ENCODE data around the gene MICALL1.
"Not testable (repeated sequence)": the region's sequence is repeated elsewhere in the genome, so short reads cannot be mapped to it uniquely, and the experiment has no call there.

The MICALL1 gene

DNA sequence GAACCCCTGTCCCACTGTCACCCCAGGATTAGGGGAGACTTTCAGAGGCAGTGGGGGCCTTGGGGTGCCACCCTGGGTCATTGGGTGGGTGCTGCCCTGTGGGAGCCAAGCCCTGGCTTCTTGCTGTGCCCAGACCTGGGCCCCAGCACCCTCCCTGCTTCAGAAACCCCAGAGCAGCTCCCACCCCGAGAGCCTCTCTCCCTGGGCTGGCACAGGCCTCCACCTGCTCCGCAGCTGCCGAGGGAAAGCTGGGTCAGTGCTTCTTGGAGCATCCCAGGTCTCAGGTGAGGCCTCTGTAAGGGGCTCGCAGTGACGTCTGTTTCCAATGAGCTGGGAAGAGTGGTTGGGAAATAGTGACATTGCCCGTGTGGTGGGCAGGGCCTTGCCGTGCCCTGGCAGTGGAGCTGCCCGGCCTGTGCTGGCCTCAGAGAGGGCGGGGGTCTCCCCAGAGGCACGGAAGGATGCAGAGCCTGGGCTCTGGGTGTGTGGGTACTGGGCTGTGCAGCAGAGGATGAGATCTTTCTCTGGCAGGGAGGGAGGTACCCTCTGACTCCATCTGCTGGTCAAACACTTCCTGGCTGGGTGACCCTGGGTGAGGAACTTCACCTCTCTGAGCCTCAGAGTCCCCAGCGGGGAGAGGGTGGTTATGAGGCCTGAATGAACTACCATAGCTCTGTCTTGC, 24.3 kb downstream of the MICALL1 start:
- peak; percentile 39 for DNase-seq (ENCODE audit: low spot score)

DNA sequence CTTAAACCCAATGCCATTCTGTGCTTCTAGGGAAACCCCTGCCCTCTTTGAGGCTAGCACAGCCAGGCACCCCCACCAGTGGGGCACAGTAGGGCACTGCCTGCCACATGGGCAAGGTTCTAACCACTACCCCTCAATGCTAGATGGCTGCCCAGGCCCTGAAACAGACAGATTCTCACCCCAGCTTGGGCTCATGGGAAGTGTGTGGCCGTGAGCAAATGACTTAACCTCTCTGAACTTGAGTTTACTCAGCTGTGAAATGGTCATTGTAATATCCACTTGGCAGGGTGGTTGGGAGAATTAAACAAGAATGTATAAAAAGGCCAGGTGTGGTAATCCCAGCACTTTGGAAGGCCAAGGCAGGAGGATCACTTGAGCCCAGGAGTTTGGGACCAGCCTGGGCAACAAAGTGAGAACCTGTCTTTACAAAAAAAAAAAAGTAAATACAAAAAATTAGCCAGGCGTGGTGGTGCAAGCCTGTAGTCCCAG, 24.9 kb downstream of the MICALL1 start:
- DNase-seq (ENCODE audit: low spot score) = no peak

DNA sequence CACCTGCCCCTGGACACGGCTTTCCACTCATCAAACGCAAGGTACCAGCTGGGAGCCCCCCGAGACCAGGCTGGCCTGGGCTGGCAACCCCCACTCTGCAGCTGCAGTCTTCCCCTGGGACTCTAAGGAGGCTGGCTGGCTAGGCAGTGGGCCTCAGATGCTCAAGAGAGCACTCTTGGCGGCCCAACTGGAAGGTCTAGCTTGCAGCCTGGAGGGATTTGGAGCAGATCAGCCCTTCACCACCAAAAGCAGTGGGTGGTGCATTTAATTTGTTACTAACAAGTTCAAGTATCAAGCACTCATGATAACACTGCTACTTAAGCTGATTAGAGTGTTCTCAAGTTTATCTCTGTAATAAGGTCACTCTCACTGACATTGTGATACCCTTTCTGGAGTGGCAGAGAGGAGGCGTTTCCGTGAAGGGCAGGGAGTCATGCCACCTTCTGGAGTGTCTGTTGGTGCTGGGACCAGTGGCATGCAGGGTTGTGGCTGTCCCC, 25.8 kb downstream of the MICALL1 start:
- DNase-seq (ENCODE audit: low spot score) = no peak

DNA sequence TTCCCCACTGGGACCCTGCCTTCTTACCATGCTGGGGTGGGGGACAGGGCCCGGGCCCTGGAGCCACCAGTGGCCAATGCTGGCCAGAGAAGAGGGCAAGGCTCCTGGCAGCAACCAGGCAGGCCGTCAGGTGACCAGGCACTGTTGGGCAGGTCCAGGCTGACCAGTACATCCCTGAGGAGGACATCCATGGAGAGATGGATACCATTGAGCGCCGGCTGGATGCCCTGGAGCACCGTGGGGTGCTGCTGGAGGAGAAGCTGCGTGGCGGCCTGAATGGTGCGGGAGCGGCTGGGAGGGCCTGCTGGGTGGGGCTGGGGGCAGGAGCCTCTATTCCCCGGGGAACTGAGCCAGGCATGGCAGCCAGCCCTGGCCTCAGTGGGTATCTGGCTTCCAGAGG, 26.3 kb downstream of the MICALL1 start:
- no peak for DNase-seq (ENCODE audit: low spot score)

DNA sequence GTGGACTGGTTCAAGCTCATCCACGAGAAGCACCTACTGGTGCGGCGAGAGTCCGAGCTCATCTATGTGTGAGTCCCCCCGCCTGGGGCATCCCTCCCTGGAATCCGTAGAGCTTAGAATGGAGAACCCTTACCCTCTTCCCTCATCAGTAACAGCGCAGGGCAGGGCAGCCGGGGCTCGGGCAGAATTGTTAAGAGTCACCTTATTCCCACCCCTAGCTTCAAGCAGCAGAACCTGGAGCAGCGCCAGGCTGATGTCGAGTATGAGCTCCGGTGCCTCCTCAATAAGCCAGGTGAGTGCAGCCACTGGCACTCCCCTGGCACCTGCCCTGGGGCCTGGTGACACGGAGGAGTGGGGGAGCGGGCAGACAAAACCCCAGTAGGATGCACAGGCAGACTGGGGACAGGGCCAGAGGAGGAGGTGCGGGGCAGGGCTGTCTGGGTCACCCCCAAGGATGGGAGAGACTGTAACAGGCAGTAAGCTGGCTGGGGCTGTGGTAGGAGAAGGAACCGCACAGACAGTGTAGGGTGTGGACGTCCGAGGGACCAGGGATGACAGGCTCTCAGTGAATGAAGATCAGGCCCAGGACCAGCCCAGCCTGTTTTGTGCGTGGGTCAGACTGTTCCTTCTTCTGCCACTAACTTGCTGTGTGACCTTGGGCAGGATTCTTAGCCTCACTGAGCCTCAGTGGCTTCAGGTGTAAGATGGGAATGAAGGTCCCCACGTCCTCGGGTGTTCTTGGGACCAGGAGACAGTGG, 26.9 kb downstream of the MICALL1 start:
- DNase-seq (ENCODE audit: low spot score) = peak; percentile 26

DNA sequence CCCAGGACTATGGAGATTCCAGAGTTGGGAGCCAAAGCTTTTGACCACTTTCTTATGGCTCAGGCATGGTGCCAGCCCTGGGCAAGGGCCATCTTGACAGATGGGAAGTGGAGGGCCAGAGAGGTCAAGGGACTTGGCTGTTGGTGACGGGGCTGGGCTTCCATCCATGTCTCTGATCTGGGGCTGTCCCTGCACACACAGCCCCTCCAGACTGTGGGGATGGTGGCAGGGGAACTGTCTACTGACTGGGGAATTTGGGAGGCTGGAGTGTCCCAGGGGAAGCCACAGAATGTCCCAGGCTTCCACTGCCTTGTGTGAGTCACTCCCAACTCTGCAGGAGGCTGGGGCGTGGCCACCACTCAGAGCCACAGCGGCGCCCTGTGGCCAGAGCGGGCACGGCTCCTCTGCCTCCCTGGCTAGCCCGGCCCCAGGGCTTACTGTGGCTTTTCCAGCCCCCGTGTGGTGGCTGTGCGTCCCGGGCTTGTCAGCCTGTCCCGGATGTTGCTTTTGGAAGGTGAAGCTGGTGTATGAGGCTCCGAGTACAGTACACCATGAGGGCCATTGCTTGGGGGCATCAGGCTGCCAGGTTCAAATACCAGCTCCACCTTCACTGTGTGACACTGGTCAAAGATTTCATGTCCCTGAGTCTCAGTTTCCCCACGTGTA, 27.7 kb downstream of the MICALL1 start:
- peak; percentile 83 for DNase-seq (ENCODE audit: low spot score)

DNA sequence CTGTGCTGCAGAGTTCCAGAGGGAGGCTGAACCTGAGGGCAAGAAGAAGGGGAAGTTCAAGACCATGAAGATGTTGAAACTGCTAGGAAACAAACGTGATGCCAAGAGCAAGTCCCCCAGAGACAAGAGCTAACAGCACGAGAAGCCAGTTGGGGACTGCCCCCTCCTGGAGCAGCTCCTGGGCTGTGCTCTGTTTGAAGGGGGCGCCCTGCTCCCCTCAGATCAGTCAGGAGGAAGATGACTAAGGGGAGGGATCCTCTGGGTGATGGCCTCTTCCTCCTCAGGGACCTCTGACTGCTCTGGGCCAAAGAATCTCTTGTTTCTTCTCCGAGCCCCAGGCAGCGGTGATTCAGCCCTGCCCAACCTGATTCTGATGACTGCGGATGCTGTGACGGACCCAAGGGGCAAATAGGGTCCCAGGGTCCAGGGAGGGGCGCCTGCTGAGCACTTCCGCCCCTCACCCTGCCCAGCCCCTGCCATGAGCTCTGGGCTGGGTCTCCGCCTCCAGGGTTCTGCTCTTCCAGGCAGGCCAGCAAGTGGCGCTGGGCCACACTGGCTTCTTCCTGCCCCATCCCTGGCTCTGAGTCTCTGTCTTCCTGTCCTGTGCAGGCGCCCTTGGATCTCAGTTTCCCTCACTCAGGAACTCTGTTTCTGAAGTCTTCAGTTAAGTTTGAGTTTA, 34.7 kb downstream of the MICALL1 start:
- no peak for DNase-seq (ENCODE audit: low spot score)

DNA sequence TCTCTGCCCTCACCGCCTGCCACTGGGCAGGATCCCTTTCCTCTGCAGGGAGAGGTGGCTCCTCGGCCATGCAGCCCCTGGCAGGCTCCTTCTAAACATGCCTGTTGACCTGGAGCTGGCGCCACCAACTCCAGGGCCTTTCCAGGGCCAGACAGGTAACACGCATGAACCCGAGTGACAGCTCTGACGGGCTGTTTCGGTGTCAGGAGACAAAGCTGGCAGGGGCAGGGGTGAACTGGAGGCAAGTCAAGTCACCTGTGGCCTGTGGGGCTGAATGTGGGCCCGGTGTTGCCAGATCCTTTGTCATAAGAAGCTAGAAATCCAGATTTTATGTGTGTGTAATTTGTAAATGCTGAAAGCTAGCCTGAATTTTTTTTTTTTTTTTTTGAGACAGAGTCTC, 36.0 kb downstream of the MICALL1 start:
- DNase-seq (ENCODE audit: low spot score) = no peak

DNA sequence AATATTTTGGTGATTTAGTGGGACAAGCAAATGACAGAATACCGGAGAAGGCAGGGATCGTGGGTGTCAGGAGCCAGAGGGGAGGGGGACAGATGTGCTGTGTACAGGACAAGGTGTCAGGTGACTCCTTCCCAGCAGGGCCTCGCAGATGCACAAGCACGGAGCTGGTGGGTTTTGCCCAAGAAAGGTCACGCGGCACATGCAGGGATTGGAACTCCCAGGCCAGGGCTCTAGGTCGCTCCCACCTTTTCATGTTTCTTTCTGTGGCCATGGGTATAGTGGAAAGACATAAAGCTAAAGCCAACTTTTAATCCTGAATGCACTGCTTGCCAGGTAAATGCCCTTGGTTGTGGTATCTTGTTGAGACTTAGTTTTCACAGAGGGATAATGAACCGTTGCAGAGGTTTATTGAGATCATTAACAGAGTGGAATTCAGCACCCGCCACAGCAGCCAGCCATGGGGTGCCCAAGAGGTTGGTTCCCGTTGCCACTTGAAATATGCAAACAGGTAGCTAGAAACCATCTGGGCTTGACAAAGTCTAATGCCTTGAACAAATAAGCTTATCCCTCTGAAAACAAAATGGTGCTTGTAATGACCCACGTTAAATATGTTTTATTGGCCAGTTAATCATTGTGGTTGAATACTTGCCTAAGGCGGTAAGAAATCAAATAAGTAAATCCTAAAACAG, 37.2 kb downstream of the MICALL1 start:
- DNase-seq (ENCODE audit: low spot score) = no peak

DNA sequence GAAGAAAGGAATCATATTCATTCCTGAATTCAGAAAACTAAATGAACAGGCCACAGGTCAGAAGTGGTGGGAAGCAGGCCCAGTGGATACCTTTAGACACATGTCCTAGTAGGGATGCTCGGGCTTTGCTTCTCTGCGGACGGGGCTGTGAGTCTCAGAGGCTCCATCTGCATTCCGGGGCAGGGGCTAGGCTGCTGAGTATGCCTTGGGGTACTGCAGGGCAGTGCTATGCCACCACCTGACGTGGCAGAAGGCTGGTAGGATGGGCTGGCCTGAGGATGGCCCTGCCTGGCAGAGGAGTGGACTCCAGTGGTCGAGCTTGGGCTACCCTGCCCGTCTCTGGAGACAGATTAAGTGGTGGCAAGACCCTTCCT, 37.7 kb downstream of the MICALL1 start:
- DNase-seq (ENCODE audit: low spot score) = no peak

DNA sequence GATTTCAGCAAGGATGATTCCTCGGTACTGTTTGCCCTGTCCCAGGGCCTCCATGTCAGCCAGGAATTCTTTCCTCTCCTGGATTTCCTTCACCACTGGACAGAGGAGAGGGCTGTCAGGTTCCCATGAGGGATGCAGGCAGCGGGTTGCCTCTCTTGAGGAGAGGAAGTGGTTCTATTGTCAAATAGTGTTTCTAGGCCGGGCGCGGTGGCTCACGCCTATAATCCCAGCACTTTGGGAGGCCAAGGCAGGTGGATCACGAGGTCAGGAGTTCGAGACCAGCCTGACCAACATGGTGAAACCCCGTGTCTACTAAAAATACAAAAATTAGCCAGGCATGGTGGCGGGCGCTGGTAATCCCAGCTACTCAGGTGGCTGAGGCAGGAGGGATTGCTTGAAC, 38.3 kb downstream of the MICALL1 start:
- DNase-seq (ENCODE audit: low spot score) = not testable (repeated sequence)

DNA sequence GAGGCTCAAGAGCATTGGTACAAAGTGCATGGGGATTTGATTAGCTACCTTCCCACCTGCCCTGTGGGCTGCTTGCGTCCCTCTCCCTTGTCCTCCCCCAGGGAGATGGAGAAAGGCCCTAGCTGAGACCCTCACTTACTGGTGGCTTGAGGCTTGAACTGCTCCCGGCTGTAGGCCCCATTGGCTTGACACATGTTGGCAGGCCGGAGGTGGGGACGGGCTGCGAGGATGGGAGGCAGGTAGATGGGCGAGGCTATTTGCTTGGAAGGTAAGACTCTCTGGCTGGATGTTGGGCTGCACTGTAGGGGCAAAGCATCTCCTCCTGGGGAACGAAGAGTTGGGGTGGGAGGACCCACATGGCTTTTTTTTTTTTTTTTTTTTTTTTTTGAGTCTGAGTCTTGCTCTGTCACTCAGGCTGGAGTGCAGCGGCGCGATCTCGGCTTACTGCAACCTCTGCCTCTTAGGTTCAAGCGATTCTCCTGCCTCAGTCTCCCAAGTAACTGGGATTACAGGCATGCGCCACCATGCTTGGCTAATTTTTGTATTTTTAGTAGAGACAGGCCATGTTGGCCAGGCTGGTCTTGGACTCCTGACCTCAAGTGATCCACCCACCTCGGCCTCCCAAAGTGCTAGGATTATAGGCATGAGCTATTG, 41.2 kb downstream of the MICALL1 start:
- DNase-seq (ENCODE audit: low spot score) = not testable (repeated sequence)

DNA sequence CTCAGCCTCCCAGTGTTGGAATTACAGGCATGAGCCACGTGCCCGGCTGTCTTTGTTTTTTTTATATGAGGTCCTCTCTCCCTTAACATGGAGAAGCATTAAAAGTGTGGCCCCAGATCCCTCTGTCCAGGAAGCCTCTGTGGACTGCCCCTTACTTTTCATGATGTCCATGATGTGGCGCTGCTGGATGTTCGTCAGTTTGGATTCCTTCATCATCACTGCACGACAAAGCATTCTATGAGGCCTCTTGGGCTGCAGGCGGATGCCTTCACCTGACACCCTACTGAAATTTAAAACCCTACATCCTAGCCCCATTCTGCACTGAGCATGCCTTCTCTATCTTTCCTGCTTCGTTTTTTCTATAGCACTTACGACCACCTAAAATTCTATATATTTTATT, 45.2 kb downstream of the MICALL1 start:
- DNase-seq (ENCODE audit: low spot score) = peak; percentile 42

DNA sequence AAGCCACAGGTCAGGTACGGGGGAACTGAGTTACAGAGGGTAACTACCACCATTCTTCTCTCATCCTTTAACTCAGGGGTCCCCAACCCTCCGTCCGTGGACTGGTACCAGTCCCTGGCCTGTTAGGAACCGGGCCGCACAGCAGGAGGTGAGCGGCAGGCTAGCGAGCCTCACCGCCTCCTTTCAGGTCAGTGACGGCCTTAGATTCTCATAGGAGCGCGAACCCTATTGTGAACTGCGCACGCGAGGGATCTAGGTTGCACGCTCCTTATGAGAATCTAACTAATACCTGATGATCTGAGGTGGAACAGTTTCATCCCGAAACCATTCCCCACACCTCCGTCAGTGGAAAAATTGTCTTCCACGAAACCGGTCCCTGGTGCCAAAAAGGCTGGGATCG, 46.5 kb downstream of the MICALL1 start:
- not testable (repeated sequence) for DNase-seq (ENCODE audit: low spot score)

DNA sequence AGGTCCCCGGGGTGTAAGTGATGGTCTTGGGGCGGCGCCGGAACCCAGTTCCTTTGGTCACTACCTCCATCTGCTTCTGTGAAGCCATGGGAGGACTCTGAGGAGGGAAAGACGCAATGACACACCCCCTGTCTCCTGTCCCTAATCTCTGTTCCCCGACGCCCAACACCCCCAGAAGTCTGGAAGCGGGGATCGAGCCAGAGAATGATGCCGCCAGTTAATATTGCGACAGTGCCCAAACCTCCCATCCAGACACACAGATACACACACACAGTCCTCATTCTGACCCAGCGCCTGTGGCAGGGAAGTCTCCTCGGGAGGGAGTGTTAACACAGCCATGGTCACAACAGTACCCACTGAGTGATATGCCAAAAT, 47.0 kb downstream of the MICALL1 start:
- no peak for DNase-seq (ENCODE audit: low spot score)

DNA sequence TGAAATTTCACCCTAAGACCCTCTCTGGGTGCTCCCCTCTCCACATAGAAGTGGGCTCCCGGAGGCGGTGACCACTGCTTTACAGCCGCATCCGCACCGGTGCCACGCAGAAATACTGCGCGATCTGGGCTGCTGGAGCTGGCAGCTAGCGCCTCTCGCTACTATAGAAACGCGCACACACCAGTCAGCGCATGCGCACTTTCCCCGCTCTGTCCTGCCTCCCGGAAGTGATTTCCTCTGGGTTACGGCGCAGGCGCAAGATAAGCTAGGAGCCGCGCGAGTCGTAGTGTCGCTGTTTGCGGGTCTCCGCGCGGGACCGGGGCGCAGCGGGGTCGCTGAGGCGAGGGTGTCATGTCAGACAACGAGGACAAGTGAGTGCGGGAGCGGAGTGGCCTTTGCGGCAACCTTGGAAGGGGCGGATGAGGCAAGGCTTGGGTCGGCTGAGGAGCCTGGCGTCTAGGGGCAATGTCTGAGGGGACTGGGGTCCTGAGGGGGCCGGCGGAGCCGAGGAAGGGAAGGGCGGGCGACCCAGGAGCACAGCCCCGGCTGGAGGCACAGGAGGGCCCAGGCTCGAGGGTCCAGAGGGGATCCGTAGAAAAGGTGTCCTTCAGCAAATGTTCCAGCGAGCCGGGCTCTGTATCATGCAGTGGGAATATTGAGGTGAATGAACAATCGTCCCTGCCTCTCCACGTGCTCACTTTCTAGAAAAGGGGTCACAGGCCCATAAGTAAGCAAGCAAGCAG, 47.5 kb downstream of the MICALL1 start, which contains the start of the genes C22orf23 and POLR2F:
C22orf23 (minus strand) TSS at position 165 of the 743 bp plus-strand sequence. CDS start 452 bp downstream, outside the sequence.
POLR2F (plus strand) TSS at position 263 of the 743 bp plus-strand sequence; CDS start at position 352, 89 bp downstream.
- DNase-seq (ENCODE audit: low spot score) = peak; percentile 96

DNA sequence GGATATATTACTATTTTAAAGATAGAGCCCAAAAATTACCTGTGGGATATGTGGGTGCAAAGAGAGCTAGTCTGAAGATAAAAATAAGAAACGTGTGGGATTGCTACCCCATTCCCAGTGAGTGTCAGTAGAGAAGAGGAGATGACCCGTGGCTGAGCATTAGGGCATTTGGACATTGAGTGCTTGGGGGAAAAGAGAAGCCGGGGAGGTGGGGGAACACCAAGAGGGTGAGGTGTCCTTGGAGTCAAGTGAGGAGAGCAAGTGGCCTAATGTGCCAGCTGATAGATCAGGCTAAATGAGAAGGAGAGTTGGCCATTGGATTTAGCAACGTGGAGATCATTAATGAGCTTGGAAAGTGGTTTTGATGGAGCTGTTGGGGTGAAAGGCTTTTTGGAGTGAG, 48.6 kb downstream of the MICALL1 start:
- no peak for DNase-seq (ENCODE audit: low spot score)

DNA sequence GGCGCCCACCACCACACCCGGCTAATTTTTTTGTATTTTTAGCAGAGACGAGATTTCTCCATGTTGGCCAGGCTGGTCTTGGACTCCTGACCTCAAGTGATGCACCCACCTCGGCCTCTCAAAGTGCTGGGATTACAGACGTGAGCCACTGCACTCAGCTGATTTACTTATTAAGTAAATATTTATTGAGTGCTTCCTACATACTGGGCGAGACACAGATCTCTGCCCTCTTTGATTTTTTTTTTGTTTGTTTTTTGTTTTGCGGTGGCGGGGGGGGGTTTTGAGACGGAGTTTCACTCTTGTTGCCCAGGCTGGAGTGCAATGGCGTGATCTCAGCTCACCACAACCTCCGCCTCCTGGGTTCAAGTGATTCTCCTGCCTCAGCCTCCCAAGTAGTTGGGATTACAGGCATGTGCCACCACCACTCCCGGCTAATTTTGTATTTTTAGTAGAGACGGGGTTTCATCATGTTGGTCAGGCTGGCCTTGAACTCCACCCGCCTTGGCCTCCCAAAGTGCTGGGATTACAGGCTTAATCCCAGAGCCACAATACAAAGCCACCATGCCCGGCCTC, 49.8 kb downstream of the MICALL1 start:
- not testable (repeated sequence) for DNase-seq (ENCODE audit: low spot score)

DNA sequence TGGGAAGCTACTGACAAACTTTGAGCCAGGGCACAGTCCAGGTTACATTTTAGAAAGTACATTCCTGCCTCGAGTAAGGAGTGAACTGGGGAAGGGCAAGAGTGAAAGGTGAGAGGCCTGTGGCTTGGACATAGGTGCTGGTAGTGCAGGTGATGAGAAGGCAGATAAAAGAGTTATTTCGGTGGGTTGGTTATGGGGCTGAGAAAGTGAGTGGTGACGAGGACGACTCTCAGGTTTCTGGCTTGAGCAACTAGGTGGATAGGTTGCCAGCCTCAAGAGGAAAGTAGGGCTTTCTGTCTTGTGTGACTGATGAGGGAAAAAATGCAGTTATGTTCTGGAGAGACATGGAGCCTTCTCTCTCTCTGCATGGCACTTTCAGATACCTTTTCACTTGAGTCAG, 51.1 kb downstream of the MICALL1 start:
- no peak for DNase-seq (ENCODE audit: low spot score)
